SKM-1 (cell line): ENCODE results near the gene ADAMTS12.

Experiments used
- DNase-seq: peaks from one replicate; lab custom pipeline; 2025; ENCODE audit not compliant: unreplicated experiment; lab: John Stamatoyannopoulos, UW

Gene ADAMTS12

DNA sequence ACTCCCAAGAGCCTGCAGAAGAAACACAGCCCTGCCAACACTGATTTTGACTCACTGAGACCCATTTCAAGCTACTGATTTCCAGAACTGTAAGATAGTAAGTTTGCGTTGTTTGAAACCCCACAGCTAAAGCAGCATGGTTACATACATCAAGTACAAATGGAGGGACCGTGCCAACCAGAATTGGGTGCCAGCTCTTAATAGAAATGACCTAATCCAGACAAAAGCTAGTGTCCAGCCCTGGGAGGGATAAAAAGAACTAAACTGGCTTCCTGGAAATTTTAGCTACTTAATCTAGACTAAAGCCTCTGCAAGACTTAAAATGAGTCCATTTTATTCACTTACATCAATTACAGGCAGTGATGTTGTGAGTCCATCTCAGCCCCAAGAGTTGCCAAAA, 122.6 kb downstream of the ADAMTS12 start:
- DNase-seq: no peak

- no peak for DNase-seq
These were observed 125.8 kb downstream of the ADAMTS12 start for GRCh38 chr5:33766023-33766422.

GRCh38 chr5:33764786-33765185, 127.0 kb downstream of the ADAMTS12 start:
- DNase-seq: no peak

DNA sequence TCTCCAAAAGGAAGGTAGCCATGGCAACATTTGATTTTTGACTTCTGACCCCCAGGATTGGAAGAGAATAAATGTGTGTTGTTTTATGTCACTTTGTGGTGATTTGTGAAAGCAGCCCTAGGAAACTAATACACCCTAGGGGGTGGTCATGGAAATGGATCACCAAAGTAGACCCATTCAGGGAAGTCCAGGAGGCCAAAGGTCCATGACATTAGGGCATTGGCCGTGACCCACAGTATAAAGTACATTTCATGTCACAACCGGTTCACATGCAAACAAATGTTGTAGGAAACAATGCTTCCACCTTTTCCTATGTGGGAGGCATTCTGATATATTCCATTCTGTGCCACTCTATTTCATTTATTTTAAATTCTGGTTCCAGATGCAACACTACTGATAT, 128.4 kb downstream of the ADAMTS12 start:
- no peak for DNase-seq

DNA sequence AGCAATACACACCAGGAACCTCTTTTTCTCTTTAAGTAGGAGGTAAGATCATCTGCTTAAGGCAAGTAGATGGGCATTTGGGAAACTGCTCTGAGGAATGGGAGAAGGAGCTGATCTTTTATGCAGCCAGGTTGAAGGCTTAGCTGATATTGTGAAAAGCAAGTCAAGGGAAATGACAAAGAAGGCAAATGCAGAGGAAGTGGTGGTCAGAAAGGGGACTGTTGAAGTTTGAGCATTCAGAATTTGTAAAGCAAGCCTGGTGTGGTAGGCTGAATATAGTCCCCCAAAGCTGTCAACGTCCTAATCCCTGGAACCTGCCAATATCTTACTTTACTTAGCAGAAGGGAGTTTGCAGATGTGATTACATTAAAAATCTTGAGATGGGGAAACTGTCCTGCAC, 128.9 kb downstream of the ADAMTS12 start:
- DNase-seq: no peak

- no peak for DNase-seq
These were observed 130.7 kb downstream of the ADAMTS12 start for GRCh38 chr5:33761139-33761538.

GRCh38 chr5:33758737-33759136, 133.1 kb downstream of the ADAMTS12 start:
- no peak for DNase-seq

GRCh38 chr5:33756491-33756890, 135.3 kb downstream of the ADAMTS12 start:
- DNase-seq: no peak

- no peak for DNase-seq
These were observed 136.6 kb downstream of the ADAMTS12 start for GRCh38 chr5:33755231-33755630.

- DNase-seq: no peak
These were observed 138.1 kb downstream of the ADAMTS12 start for GRCh38 chr5:33753704-33754103.

GRCh38 chr5:33748754-33749153, 143.0 kb downstream of the ADAMTS12 start:
- DNase-seq: no peak

DNA sequence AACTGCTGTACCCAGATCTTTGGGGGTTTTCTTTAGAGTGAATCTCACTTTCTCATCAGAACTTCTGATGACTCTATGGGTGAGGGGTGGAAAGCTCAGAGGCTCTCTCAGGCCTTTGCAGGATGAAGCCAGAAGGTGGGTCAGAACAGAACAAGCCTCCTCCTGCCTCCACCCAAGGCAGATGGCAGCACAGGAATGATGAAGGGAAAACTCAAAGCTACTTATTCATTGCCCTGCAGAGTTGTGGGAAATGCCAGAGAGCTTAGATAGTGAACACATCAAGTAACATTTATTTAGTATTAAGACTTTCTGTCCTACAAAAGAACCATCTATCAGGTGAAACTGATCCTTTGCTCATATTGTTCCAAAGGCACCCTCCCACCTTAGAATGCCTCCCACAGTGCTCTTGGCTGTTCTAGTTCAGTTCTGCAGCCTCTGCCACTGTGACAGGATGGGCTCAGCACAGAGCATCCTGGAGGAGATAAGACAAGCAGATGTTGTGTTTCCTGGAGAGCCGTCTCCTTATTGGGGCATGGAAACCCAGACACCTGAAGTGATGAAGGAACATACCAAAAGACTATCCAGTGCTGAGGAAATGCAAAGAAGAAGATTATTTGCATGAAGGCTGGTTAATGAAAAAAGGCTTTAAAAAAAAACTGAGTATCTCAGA, 146.6 kb downstream of the ADAMTS12 start:
- DNase-seq: no peak

DNA sequence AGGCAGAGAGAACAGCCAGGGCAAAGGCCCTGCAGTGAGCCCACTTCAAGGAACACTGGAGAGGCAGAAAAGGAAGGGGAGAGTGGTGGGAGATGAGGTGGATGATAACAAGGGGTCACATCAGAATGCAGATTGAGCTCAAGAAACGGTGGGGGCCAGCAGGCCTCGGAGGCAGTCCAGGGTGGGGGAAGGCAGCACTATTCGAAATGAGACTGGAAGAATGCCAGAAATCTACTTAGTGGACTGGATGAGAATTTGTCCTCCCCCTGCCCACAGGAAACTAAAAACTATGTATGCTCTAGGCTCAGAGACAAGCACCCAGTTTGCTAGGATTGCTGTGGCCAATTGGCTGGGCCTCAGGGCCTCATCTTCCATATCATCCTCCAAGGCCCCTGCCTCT, 148.7 kb downstream of the ADAMTS12 start:
- no peak for DNase-seq

DNA sequence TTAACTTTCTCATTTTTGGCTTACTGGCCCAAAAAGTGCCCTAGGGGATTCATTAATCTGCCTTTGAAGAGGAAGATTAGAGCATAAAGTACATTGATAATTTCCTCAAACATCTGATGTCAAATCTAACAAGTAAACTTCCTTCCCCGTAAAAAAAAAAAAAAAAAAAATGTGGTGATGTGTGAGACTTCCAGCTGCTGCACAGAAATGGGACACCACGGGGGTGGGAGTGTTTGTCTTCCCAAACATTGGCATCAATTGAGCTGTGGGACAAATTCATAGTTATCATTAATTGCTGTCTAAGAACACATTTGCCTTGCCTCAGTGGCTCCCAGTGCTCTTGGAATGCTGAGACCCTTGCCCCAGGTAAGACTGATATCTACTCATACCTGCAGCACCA, 149.6 kb downstream of the ADAMTS12 start:
- DNase-seq: no peak

GRCh38 chr5:33738967-33739366, 152.8 kb downstream of the ADAMTS12 start:
- DNase-seq: no peak

- DNase-seq: no peak
These were observed 153.7 kb downstream of the ADAMTS12 start for GRCh38 chr5:33738097-33738496.

DNA sequence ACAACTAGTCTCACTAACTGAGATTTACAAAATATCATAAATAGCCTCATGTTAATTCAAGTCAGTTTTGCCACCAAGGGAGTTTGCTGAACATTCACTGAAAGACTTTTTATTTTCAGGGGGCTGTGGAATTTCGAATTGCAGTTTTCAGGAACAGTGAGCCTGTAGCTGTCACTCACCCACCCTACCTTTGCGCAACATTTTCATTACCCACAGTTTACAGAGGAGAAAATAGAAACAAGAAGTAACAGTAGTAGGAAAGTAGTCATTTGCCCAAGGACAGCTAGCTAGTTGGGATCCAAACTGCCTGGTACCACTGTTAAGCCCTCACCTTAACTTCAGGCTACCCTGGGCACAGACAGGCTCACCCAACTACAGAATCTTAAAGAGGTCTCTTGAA, 154.1 kb downstream of the ADAMTS12 start:
- no peak for DNase-seq

DNA sequence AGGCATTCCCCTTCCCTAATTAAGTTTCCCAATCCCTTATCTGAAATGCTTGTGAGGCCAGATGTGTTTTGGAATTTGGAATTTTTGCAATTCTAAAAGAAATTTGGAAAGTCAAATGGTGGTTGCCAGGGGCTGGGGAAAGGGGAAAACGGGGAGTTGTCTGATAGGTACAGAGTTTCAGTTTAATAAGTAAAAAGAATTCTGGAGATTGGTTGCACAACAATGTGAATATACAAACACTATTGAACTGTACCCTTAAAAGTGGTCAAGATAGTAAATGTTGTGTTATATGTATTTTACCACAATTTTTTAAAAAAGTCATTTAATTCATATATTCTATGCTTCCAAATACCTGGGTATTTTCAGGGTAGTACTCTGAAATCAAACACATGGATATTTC, 154.5 kb downstream of the ADAMTS12 start:
- DNase-seq: no peak

DNA sequence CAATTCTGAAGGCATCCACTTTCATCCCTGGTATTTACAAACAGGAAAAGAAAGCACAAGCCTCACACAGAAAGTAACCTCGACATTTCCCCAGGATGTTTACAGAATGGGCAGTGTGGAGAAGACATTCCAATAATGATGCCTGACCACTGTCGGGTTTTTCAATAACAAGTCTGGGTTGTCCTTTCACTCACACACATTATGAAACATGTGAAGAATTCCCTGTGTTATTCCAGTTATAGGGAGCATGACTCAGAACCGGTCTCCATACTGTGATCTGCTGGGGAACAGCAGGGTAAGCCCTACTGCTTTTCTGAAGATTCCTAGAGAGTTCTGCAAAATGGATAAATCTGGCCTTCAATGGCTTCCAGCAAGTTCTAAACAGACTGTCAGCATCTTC, 155.3 kb downstream of the ADAMTS12 start:
- DNase-seq: no peak

DNA sequence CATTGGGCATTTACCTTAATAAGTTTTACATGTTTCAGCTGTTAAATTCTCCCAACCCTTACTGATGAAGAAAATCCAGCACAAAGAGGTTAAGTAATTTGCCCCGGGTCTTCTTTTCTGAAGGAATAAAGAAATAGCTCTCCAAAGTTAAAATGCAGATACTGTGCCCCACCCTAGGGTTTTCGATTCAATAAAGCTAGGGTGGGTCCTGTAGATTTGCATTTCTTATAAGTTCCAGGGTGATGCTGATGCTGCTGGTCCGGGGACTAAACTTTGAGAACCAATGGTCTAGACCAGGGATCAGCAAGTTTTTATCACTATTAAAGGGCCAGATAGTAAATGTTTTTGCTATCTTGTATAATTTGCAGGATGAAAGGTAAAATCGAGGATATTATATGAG, 156.7 kb downstream of the ADAMTS12 start:
- no peak for DNase-seq

GRCh38 chr5:33734537-33734936, 157.3 kb downstream of the ADAMTS12 start:
- no peak for DNase-seq

- DNase-seq: no peak
These were observed 158.6 kb downstream of the ADAMTS12 start for GRCh38 chr5:33733225-33733624.

- no peak for DNase-seq
These were observed 165.2 kb downstream of the ADAMTS12 start for GRCh38 chr5:33726422-33727165.
